ENCODE measurements around the gene PAEP. TPM values are rescaled to one million over a fixed set of nuclear protein-coding genes. Genes with fewer than 3 reads are reported as not detected.

PAEP gene
- total and polyA plus RNA-seq, 2 donors, result not detected

GRCh38 chr9:135611142-135611874, 49.8 kb downstream of the PAEP start:
- no peak for DNase-seq (ENCODE audit: extremely low spot score)
- no peak overlapping the region for H3K4me3 ChIP-seq (ENCODE audit: low read depth, low read length)
- H3K27ac ChIP-seq (ENCODE audit: low read depth), result no peak overlapping the region
- H3K36me3 ChIP-seq (ENCODE audit: insufficient read depth), result no peaks in the 10 kb centered on the region
- no peaks in the 10 kb centered on the region for H3K4me1 ChIP-seq (ENCODE audit: insufficient read depth)
- WGBS, result 82% methylated on average over 7 of the region's 7 CpGs

DNA sequence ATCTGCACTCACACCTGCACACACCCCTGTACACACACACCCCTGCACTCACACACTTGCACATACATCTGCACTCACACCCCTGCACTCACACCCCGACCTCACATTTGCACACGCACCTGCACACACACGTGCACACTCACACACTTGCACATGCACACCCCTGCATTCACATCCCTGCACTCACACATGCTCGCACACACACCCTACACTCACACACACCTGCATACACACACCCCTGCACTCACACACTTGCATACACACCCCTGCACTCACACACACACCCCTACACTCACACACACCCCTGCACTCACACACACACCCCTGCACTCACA, 50.3 kb downstream of the PAEP start:
- H3K4me1 ChIP-seq (ENCODE audit: insufficient read depth), result no peaks in the 10 kb centered on the region
- H3K36me3 ChIP-seq (ENCODE audit: insufficient read depth), result no peaks in the 10 kb centered on the region
- 19% methylated on average over 4 of the region's 4 CpGs for WGBS
- no peak overlapping the region for H3K4me3 ChIP-seq (ENCODE audit: low read depth, low read length)
- no peak overlapping the region for H3K27ac ChIP-seq (ENCODE audit: low read depth)
- DNase-seq (ENCODE audit: extremely low spot score), result no peak

DNA sequence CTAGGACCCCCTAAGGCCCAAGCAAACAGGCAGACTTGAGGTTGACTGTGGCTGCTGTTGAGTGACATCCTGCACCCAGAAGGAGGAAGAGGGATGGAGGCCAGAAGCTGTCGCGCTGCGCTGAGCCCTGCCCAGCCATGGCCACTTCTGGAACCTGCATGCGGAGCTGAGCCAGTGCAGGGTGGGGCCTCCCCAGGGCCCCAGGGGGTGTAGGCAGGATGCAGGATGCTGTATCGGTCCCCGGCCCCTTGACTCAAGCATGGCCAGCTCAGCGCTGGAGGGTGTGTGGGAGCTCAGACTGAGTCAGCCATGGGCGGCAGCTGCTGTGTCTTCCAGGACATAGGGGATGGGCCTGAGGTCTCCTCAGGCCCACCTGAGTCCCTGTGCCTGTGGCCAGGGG, 50.9 kb downstream of the PAEP start:
- 81% methylated on average over 8 of the region's 8 CpGs for WGBS
- H3K27ac ChIP-seq (ENCODE audit: low read depth), result no peak overlapping the region
- no peak for DNase-seq (ENCODE audit: extremely low spot score)
- no peak overlapping the region for H3K4me3 ChIP-seq (ENCODE audit: low read depth, low read length)
- H3K4me1 ChIP-seq (ENCODE audit: insufficient read depth), result no peaks in the 10 kb centered on the region
- no peaks in the 10 kb centered on the region for H3K36me3 ChIP-seq (ENCODE audit: insufficient read depth)

GRCh38 chr9:135612981-135613910, 51.7 kb downstream of the PAEP start:
- WGBS, result 68% methylated on average over 24 of the region's 24 CpGs
- no peak overlapping the region for H3K4me3 ChIP-seq (ENCODE audit: low read depth, low read length)
- H3K4me1 ChIP-seq (ENCODE audit: insufficient read depth), result no peaks in the 10 kb centered on the region
- no peak overlapping the region for H3K27ac ChIP-seq (ENCODE audit: low read depth)
- no peak for DNase-seq (ENCODE audit: extremely low spot score)
- no peaks in the 10 kb centered on the region for H3K36me3 ChIP-seq (ENCODE audit: insufficient read depth)

DNA sequence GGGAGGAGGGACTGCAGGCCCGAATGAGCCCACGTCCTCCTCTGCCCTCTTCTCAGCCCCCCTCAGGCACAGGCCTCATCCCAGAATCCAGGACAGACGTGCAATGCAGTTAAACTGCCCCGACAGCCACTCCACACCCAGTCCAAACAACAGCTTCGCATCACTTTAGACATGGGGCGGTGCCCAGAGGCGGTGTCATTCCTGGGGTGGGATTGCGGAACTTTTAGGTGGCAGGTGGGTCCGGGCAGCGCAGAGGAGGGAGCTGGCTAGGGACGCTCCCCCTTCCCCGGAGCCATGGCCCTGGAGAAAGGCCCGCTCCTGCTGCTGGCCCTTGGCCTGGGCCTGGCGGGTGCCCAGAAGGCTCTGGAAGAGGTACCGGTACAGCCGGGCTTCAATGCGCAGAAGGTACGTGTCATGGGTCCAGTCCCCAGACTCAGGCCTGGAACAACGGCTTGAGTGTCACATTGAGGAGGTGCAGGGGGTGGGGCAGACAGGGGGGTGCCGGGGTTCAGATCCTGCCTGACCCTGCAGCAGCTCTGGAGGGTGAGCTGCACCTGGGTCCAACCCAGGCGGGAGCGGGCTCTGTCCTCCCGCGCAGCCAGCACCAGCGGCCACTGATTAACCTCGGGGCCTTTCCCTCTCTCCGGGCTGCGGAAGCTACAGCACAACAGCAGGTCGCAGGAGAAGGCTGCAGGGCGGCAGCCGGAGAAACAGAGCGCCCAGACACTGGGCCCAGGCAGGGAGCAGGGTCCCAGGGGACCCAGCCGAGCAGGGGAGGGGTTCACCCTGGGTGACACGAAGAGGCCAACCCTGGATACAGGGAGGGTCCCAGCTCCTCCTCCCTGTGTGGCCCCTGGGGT, 52.6 kb downstream of the PAEP start:
- WGBS, result 74% methylated on average over 34 of the region's 34 CpGs
- H3K4me1 ChIP-seq (ENCODE audit: insufficient read depth), result no peaks in the 10 kb centered on the region
- H3K27ac ChIP-seq (ENCODE audit: low read depth), result no peak overlapping the region
- no peak for DNase-seq (ENCODE audit: extremely low spot score)
- H3K36me3 ChIP-seq (ENCODE audit: insufficient read depth), result no peaks in the 10 kb centered on the region
- no peak overlapping the region for H3K4me3 ChIP-seq (ENCODE audit: low read depth, low read length)

GRCh38 chr9:135614821-135615665, 53.5 kb downstream of the PAEP start:
- Histone ChIP-seq H3K36me3 (ENCODE audit: insufficient read depth) (no peaks in the 10 kb centered on the region), H3K27ac (ENCODE audit: low read depth) (no peak overlapping the region), H3K4me3 (ENCODE audit: low read depth, low read length) (no peak overlapping the region), H3K4me1 (ENCODE audit: insufficient read depth) (no peaks in the 10 kb centered on the region)
- DNase-seq (ENCODE audit: extremely low spot score), result no peak
- WGBS, result 78% methylated on average over 29 of the region's 29 CpGs

DNA sequence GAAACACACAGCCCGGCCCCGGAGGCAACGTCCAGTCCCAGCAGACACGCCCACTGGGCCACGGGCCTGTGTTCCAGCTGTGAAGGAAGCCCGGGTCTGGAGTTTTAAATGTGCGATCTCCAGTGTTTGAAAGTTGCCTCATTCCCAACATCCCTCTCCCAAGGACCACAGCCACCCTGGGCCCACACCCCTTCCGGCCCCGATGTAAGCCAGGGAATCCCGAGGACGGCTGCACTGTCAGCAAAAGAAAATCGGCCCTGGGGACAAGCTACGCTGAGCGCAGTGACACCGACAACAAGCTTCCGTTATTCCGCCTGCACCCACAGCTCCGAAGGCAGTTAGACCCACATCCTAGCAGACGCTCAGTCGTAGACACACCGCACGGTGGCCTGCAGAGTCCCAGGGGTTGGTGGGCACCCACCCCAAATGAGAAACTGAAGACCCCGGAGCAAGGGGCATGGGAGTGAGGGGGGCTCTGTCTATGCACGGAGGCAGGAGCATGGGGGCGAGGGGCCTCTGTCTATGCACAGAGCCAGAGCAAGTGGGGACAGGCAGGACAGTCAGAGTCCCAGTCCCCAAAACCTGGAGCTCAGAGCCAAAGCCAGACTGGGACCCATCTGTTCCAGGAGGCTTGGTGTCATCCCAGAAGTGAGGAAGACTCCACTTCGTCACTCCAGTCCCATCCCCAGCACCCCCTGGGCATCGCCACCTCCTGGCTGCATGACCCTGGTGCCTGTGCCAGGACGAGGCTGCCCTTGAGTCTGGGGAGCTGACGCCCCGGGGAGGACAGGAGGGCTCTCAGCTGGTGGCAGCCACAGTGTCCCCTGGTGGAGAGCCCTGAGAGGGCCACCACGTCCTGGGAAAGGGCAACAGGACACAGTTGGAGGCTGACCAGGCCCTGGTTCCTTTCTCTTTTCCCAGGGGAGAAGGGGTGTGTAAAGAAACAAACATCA, 54.4 kb downstream of the PAEP start:
- Histone ChIP-seq H3K4me1 (ENCODE audit: insufficient read depth) (no peaks in the 10 kb centered on the region), H3K36me3 (ENCODE audit: insufficient read depth) (no peaks in the 10 kb centered on the region), H3K4me3 (ENCODE audit: low read depth, low read length) (no peak overlapping the region), H3K27ac (ENCODE audit: low read depth) (no peak overlapping the region)
- DNase-seq (ENCODE audit: extremely low spot score), result no peak
- 57% methylated on average over 31 of the region's 31 CpGs for WGBS

Other genes starting within 250 kb of the PAEP start
- gene PPP1R26, start 82.0 kb upstream of the PAEP start, total RNA-seq, result 8.9 TPM
- 14.1 TPM for gene PPP1R26, start 82.0 kb upstream of the PAEP start, polyA plus RNA-seq
- 8.6 TPM for gene MRPS2, start 61.1 kb upstream of the PAEP start, total RNA-seq
- gene MRPS2, start 61.1 kb upstream of the PAEP start, polyA plus RNA-seq, result 56.7 TPM
- not detected for gene LCN1, start 40.3 kb upstream of the PAEP start, total RNA-seq
- gene LCN1, start 40.3 kb upstream of the PAEP start, polyA plus RNA-seq, result not detected
- not detected for gene OBP2A, start 15.6 kb upstream of the PAEP start, total RNA-seq
- gene OBP2A, start 15.6 kb upstream of the PAEP start, polyA plus RNA-seq, result not detected
- not detected for gene GLT6D1, start 77.8 kb downstream of the PAEP start, total RNA-seq
- gene GLT6D1, start 77.8 kb downstream of the PAEP start, polyA plus RNA-seq, result not detected
- not detected for gene LCN9, start 101.6 kb downstream of the PAEP start, total RNA-seq
- gene LCN9, start 101.6 kb downstream of the PAEP start, polyA plus RNA-seq, result not detected
- gene SOHLH1, start 137.7 kb downstream of the PAEP start, total RNA-seq, result not detected
- not detected for gene SOHLH1, start 137.7 kb downstream of the PAEP start, polyA plus RNA-seq
- 0.58 TPM for gene KCNT1, start 140.4 kb downstream of the PAEP start, total RNA-seq
- 0.37 TPM for gene KCNT1, start 140.4 kb downstream of the PAEP start, polyA plus RNA-seq

Data from urinary bladder (tissue), 4 donors.